Lower leg skin (tissue), 3 donors: Measurements from ENCODE around the gene PAPPA.

Experiments used
- CTCF ChIP-seq, 3 donors: fragments of 450-650 bp; IDR thresholded peaks; one replicate each; pipeline ENCODE4 v1.5.1; 2016; ENCODE audit warnings: antibody characterized with exemption in 3 of 3, mild to moderate bottlenecking in 3 of 3, moderate library complexity in 2 of 3
- POLR2A ChIP-seq, 2 donors: fragments of 450-650 bp; IDR thresholded peaks; one replicate each; pipeline ENCODE4 v1.6.1; 2016 to 2017; ENCODE audit warnings: antibody characterized with exemption in 2 of 2, mild to moderate bottlenecking in 1 of 2, moderate library complexity in 1 of 2

- TF ChIP-seq CTCF (IDR thresholded peaks at IDR 0.05) (no peak), POLR2A (IDR thresholded peaks at IDR 0.05) (no peak)
These were observed 268.8 kb downstream of the PAPPA start for GRCh38 chr9:116422119-116422979.
